ENCODE data around the gene HEXB. TPM values are rescaled to one million over a fixed set of nuclear protein-coding genes. Genes with fewer than 3 reads are reported as not detected.

Gene HEXB
- total and polyA plus RNA-seq, 2 of the 4 experiments (the other 2 are of a cell fraction), result 76.7 to 126 TPM

GRCh38 chr5:74665816-74666215, 19.2 kb upstream of the HEXB start:
- H3K14ac ChIP-seq (replicated peaks; ENCODE audit: low read depth, low read length), result no peak overlapping the region
- TF ChIP-seq ELK1 (IDR thresholded peaks at IDR 0.05; ENCODE audit: borderline replicate concordance, low read depth, low read length) (no peak), RFX5 (IDR thresholded peaks at IDR 0.05; ENCODE audit: low read depth, low read length) (no peak), CTCF (conservative IDR thresholded peaks at IDR 0.05; ENCODE audit: low read depth, low read length) (no peak), CEBPB (IDR thresholded peaks at IDR 0.05; ENCODE audit: low read depth, low read length) (no peak), RAD21 (IDR thresholded peaks at IDR 0.05; ENCODE audit: low read length) (no peak), RCOR1 (IDR thresholded peaks at IDR 0.05; ENCODE audit: insufficient replicate concordance, low read length) (no peak), MAFK (IDR thresholded peaks at IDR 0.05; ENCODE audit: low read depth, low read length) (no peak), USF2 (IDR thresholded peaks at IDR 0.05; ENCODE audit: low read depth, low read length) (no peak), MXI1 (IDR thresholded peaks at IDR 0.05; ENCODE audit: borderline replicate concordance, low read depth, low read length) (no peak), SMC3 (IDR thresholded peaks at IDR 0.05; ENCODE audit: low read depth, low read length) (no peak), FOS (IDR thresholded peaks at IDR 0.05; ENCODE audit: low read depth, low read length) (no peak), MAZ (IDR thresholded peaks at IDR 0.05; ENCODE audit: borderline replicate concordance, low read depth, low read length) (no peak)
- no peaks in the 10 kb centered on the region for H3K79me1 ChIP-seq (ENCODE audit: low read depth in 1 of 2, low read length in 2 of 2)
- ATAC-seq (ENCODE audit: low read depth) (no peak), DNase-seq (no peak)
- no peak overlapping the region for H2AK9ac ChIP-seq (replicated peaks; ENCODE audit: low read depth, low read length, poor library complexity)
- no peak overlapping the region for H3K4me2 ChIP-seq (ENCODE audit: low read depth, low read length)
- H3K23ac ChIP-seq (ENCODE audit: low read depth, low read length), result no peak overlapping the region
- peaks cover 2% of the 10 kb centered on the region; the same call in 1 of the 2 replicates for H3K27me3 ChIP-seq (ENCODE audit: control insufficient read depth, insufficient read depth, low read length)
- no peak overlapping the region for H3K18ac ChIP-seq (ENCODE audit: low read depth, low read length)
- H3K4me3 ChIP-seq (ENCODE audit: insufficient read depth, low read depth, low read length), result no peak overlapping the region
- no peak overlapping the region for H2BK15ac ChIP-seq (ENCODE audit: low read depth, low read length)
- no CpG with 5 or more reads among the region's 1 CpG for WGBS, 2 experiments (ENCODE audit: extremely low coverage in 2 of 2, insufficient read length in 1 of 2)
- H2AK5ac ChIP-seq (ENCODE audit: low read depth, low read length), result no peak overlapping the region
- H4K5ac ChIP-seq (ENCODE audit: low read depth, low read length), result no peak overlapping the region
- dilution Hi-C loops (cut with HindIII; ENCODE audit: low sequenced_read_pairs, unreplicated experiment), result no loop called here
- no peak overlapping the region for H2BK120ac ChIP-seq (ENCODE audit: low read depth, low read length)
- no peak overlapping the region for H4K8ac ChIP-seq (ENCODE audit: low read depth in 2 of 2, low read length in 2 of 2)
- intact Hi-C loops (cut with micrococcal nuclease), result no loop called here
- H3K9me3 ChIP-seq (ENCODE audit: control insufficient read depth, insufficient read depth, low read length), result no peaks in the 10 kb centered on the region
- H3K9ac ChIP-seq (ENCODE audit: low read depth, low read length), result no peak overlapping the region
- H3K4ac ChIP-seq (ENCODE audit: low read depth, low read length), result no peak overlapping the region
- H2AFZ ChIP-seq (replicated peaks; ENCODE audit: low read length, poor library complexity), result no peak overlapping the region
- H3K4me1 ChIP-seq (ENCODE audit: control insufficient read depth, insufficient read depth, low read length), result no peaks in the 10 kb centered on the region
- ChIA-PET POLR2A (ENCODE audit: unreplicated experiment) (no interaction called here), CTCF (no interaction called here)
- no peaks in the 10 kb centered on the region for H4K20me1 ChIP-seq (ENCODE audit: insufficient read depth, low read length)
- no peak overlapping the region for H4K91ac ChIP-seq (ENCODE audit: insufficient read depth, low read depth, low read length)
- no TSS peak for BruUV-seq (replicated peaks)
- in situ Hi-C loops (cut with MboI; ENCODE audit: low sequenced_read_pairs), result loop anchor here (25.0 kb wide), 1 partner anchor 596 kb away; no protein-coding TSS in a partner anchor
- H2BK5ac ChIP-seq (ENCODE audit: low read depth, low read length, poor library complexity, severe bottlenecking), result no peak overlapping the region
- no peak overlapping the region for H3K27ac ChIP-seq (ENCODE audit: insufficient read depth, low read length)
- H3K36me3 ChIP-seq (ENCODE audit: control insufficient read depth, insufficient read depth, low read length), result no peaks in the 10 kb centered on the region
- H3K9me1 ChIP-seq (ENCODE audit: insufficient read depth, low read length), result no peaks in the 10 kb centered on the region
- no peak overlapping the region for H2BK20ac ChIP-seq (ENCODE audit: low read depth, low read length)
- no peak overlapping the region for H3K56ac ChIP-seq (ENCODE audit: extremely low read depth, insufficient read depth, low read length)

Data from IMR-90 (cell line).